Lower lobe of right lung (tissue), 2 donors: ENCODE measurements around the gene PRKACB. TPM values are rescaled to one million over a fixed set of nuclear protein-coding genes. Genes with fewer than 3 reads are reported as not detected.

Experiments used
- ATAC-seq, 2 donors: fragments of 200-7000 bp; cut with Tn5 transposase; one replicate each; pipeline ENCODE4 v1.9.1; 2020 to 2022; ENCODE audit warnings: mild to moderate bottlenecking in 2 of 2, moderate library complexity in 2 of 2
- DNase-seq: peaks from one replicate; pipeline ENCODE4 v3.0.0-alpha.2; 2020
- H3K27ac ChIP-seq: fragments of 200-600 bp; one replicate; pipeline ENCODE4 v1.8.0; 2022
- H3K27me3 ChIP-seq: fragments of 200-600 bp; one replicate; pipeline ENCODE4 v1.8.0; 2022; ENCODE audit warnings: low read depth
- H3K36me3 ChIP-seq: fragments of 200-600 bp; one replicate; pipeline ENCODE4 v1.8.0; 2022; ENCODE audit warnings: mild to moderate bottlenecking
- H3K4me1 ChIP-seq: fragments of 200-600 bp; one replicate; pipeline ENCODE4 v1.8.0; 2022
- H3K4me3 ChIP-seq: fragments of 200-600 bp; one replicate; pipeline ENCODE4 v1.8.0; 2022; ENCODE audit warnings: mild to moderate bottlenecking
- H3K9me3 ChIP-seq: fragments of 200-600 bp; one replicate; pipeline ENCODE4 v1.8.0; 2022
- CTCF ChIP-seq: fragments of 200-600 bp; IDR thresholded peaks from one replicate; pipeline ENCODE4 v1.8.0; 2022; ENCODE audit warnings: antibody characterized with exemption, mild to moderate bottlenecking
- intact Hi-C: fragments of 100-400 bp; cut with DNase I; formaldehyde crosslinking; loops from one replicate; pipeline ENCODE4 v1.11.0; 2022
- total RNA-seq: library from RNA; stranded (reverse); fragmentation: NEBNext Ultra II Directional; extraction: Animal tissue kit (Norgen Biotek cat#: 25700); gene quantifications from one replicate; pipeline ENCODE4 v1.2.1, GENCODE V29; 2021
- donor health status: DM: no; HTN: yes; CAD: no; lungs with severe emphysema.

The PRKACB gene
- total RNA-seq, 1 donor from 2014 or later: 39.7 TPM

GRCh38 chr1:84253036-84253435 is 109.0 kb downstream of the PRKACB start:
- no peak for TF ChIP-seq CTCF
- Histone ChIP-seq H3K27me3 (no peaks in the 10 kb centered on the region), H3K4me1 (no peaks in the 10 kb centered on the region), H3K9me3 (peaks cover 6% of the 10 kb centered on the region), H3K36me3 (no peaks in the 10 kb centered on the region), H3K27ac (no peak overlapping the region), H3K4me3 (no peak overlapping the region)
- ATAC-seq (no peak), DNase-seq (no peak)
- intact Hi-C loops: no loop called here

- no peaks in the 10 kb centered on the region for H3K36me3 ChIP-seq
- intact Hi-C loops: no loop called here
- no peak overlapping the region for H3K4me3 ChIP-seq
- TF ChIP-seq CTCF: no peak
- no peaks in the 10 kb centered on the region for H3K27me3 ChIP-seq
- H3K27ac ChIP-seq: no peak overlapping the region
- no peaks in the 10 kb centered on the region for H3K4me1 ChIP-seq
- peaks cover 6% of the 10 kb centered on the region for H3K9me3 ChIP-seq
- ATAC-seq: peak; percentile 89 to 91
- DNase-seq: peak; percentile 52
Observed at GRCh38 chr1:84253891-84254290, 109.8 kb downstream of the PRKACB start.

GRCh38 chr1:84254703-84255238 is 110.7 kb downstream of the PRKACB start:
- ATAC-seq (no peak), DNase-seq (no peak)
- peaks cover 6% of the 10 kb centered on the region for H3K9me3 ChIP-seq
- H3K36me3 ChIP-seq: no peaks in the 10 kb centered on the region
- no peak overlapping the region for H3K4me3 ChIP-seq
- H3K27ac ChIP-seq: no peak overlapping the region
- H3K27me3 ChIP-seq: no peaks in the 10 kb centered on the region
- TF ChIP-seq CTCF: no peak
- H3K4me1 ChIP-seq: no peaks in the 10 kb centered on the region
- intact Hi-C loops: no loop called here

GRCh38 chr1:84255582-84255981 is 111.5 kb downstream of the PRKACB start:
- no peaks in the 10 kb centered on the region for H3K36me3 ChIP-seq
- intact Hi-C loops: no loop called here
- no peaks in the 10 kb centered on the region for H3K27me3 ChIP-seq
- DNase-seq (no peak), ATAC-seq (no peak)
- no peak overlapping the region for H3K27ac ChIP-seq
- peaks cover 6% of the 10 kb centered on the region for H3K9me3 ChIP-seq
- TF ChIP-seq CTCF: no peak
- no peak overlapping the region for H3K4me3 ChIP-seq
- H3K4me1 ChIP-seq: no peaks in the 10 kb centered on the region

GRCh38 chr1:84257617-84258016 is 113.5 kb downstream of the PRKACB start:
- no peaks in the 10 kb centered on the region for H3K27me3 ChIP-seq
- no peak overlapping the region for H3K4me3 ChIP-seq
- TF ChIP-seq CTCF: no peak
- DNase-seq (no peak), ATAC-seq (no peak)
- intact Hi-C loops: no loop called here
- H3K36me3 ChIP-seq: no peaks in the 10 kb centered on the region
- H3K9me3 ChIP-seq: no peaks in the 10 kb centered on the region
- no peak overlapping the region for H3K27ac ChIP-seq
- no peaks in the 10 kb centered on the region for H3K4me1 ChIP-seq

GRCh38 chr1:84259376-84259775 is 115.3 kb downstream of the PRKACB start:
- intact Hi-C loops: no loop called here
- no peak overlapping the region for H3K4me3 ChIP-seq
- H3K27me3 ChIP-seq: no peaks in the 10 kb centered on the region
- no peaks in the 10 kb centered on the region for H3K9me3 ChIP-seq
- H3K4me1 ChIP-seq: no peaks in the 10 kb centered on the region
- no peak for DNase-seq
- H3K27ac ChIP-seq: no peak overlapping the region
- H3K36me3 ChIP-seq: no peaks in the 10 kb centered on the region
- no peak for ATAC-seq
- TF ChIP-seq CTCF: no peak
